GM12891 (cell line): Measurements from ENCODE around the gene ATP13A4.

Experiments
- DNase-seq: peaks from one replicate; pipeline ENCODE4 v3.0.0; 2011; ENCODE audit warnings: low spot score; ENCODE audit not compliant: insufficient read length
- FAIRE-seq: peaks from 2 replicates; lab custom pipeline; 2011; peaks lifted over from hg19 to GRCh38; lab: Jason Lieb, UNC
- PAX5 ChIP-seq: IDR thresholded peaks from 2 replicates; pipeline ENCODE4 v1.6.1; 2011; ENCODE audit warnings: low read length, moderate library complexity, mild to moderate bottlenecking; ENCODE audit not compliant: insufficient read depth, severe bottlenecking
- POLR2A ChIP-seq: IDR thresholded peaks from 2 replicates; pipeline ENCODE4 v1.6.1; 2011; ENCODE audit warnings: low read depth, low read length, control low read depth
- POLR2AphosphoS5 ChIP-seq: IDR thresholded peaks from 2 replicates; pipeline ENCODE4 v1.6.1; 2011; ENCODE audit warnings: low read depth, low read length, control low read depth
- POU2F2 ChIP-seq: IDR thresholded peaks from 2 replicates; pipeline ENCODE4 v1.6.1; 2011; ENCODE audit warnings: low read depth, mild to moderate bottlenecking, control low read depth, low read length, moderate library complexity
- SPI1 ChIP-seq: IDR thresholded peaks from 2 replicates; pipeline ENCODE4 v1.6.1; 2011; ENCODE audit warnings: low read depth, low read length, control low read depth
- TAF1 ChIP-seq: IDR thresholded peaks from 2 replicates; pipeline ENCODE4 v1.6.1; 2011; ENCODE audit warnings: low read depth, low read length, control low read depth

Gene ATP13A4

GRCh38 chr3:193506921-193507320 is 47.8 kb downstream of the ATP13A4 start:
- FAIRE-seq (no peak), DNase-seq (no peak)
- TF ChIP-seq TAF1 = no peak
- no peak for TF ChIP-seq SPI1
- no peak for TF ChIP-seq POLR2A
- TF ChIP-seq POU2F2 = no peak
- TF ChIP-seq POLR2AphosphoS5 = no peak
- TF ChIP-seq PAX5 = no peak

DNA sequence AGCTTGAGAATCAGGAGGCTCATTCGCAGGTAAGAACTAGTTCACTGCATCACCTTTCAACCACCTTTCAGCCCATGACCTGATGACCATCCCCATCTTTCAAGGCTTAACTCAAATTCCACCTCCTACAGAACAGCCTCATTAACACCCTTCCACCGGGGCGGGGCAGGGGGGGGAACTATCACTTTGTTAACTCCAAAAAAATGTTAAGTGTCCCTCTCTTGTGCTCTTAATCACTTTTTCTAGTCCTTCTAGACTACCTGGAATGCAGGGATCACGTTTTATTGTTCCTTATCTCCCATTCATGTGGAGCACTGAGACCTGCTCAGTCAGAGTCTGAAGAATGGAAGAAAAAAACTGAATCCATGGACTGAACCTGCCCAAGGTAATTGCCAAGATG is 51.8 kb downstream of the ATP13A4 start:
- no peak for FAIRE-seq
- no peak for DNase-seq
- no peak for TF ChIP-seq PAX5

DNA sequence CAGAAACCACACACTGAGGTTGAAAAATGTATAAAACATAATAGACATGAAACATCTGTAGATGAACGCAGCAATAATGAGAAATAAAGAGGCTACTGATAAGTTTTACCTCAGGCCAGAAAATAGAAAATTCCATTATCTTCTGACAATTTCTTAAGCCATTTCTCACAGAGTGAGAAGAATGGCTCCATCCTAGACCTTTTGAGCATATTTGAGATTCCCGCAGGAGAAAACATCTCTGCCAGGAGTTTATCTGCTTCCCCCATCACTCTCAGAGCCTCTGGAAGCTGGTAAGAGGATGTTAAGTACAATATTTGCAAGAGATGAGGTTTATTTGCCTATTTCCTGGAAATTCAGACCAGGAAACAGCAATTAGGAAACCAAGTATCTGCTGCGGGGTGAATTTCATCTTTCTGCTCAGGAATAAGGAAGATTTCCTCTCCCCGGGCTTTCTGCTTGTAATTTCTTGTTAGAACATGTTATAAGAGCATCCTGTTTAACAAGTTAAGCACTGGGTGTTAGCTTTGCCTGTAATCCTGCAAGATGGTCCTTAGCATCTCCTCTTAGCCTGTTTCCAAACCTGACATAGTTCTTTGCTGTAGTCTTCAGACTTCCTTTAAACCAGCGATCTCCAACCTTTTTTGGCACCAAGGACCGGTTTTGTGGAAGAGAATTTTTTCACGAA is 54.8 kb downstream of the ATP13A4 start:
- TF ChIP-seq POU2F2 (no peak), POLR2AphosphoS5 (no peak), POLR2A (no peak), SPI1 (no peak), TAF1 (no peak), PAX5 (no peak)

GRCh38 chr3:193499136-193499770 is 55.4 kb downstream of the ATP13A4 start:
- TF ChIP-seq SPI1 = no peak
- TF ChIP-seq TAF1 = no peak
- TF ChIP-seq POU2F2 = no peak
- TF ChIP-seq PAX5 = no peak
- TF ChIP-seq POLR2A = no peak
- TF ChIP-seq POLR2AphosphoS5 = no peak
- DNase-seq = no peak
- FAIRE-seq = no peak

More for the DNA sequence above, 54.8 kb downstream of the ATP13A4 start:
- no peak for FAIRE-seq
- no peak for DNase-seq

- TF ChIP-seq PAX5 = no peak
- DNase-seq (no peak), FAIRE-seq (no peak)
Observed at GRCh38 chr3:193498215-193498614, 56.5 kb downstream of the ATP13A4 start.

- TF ChIP-seq POU2F2 (no peak), TAF1 (no peak), SPI1 (no peak), PAX5 (no peak), POLR2AphosphoS5 (no peak), POLR2A (no peak)
- no peak for FAIRE-seq
- DNase-seq = no peak
Observed at GRCh38 chr3:193496658-193497057, 58.0 kb downstream of the ATP13A4 start.

GRCh38 chr3:193491026-193491425 is 63.7 kb downstream of the ATP13A4 start:
- FAIRE-seq (no peak), DNase-seq (no peak)
- TF ChIP-seq TAF1 (no peak), PAX5 (no peak), SPI1 (no peak), POU2F2 (no peak), POLR2A (no peak), POLR2AphosphoS5 (no peak)

GRCh38 chr3:193490580-193490979 is 64.1 kb downstream of the ATP13A4 start:
- FAIRE-seq (no peak), DNase-seq (no peak)
- no peak for TF ChIP-seq POU2F2
- no peak for TF ChIP-seq POLR2AphosphoS5
- TF ChIP-seq PAX5 = no peak
- no peak for TF ChIP-seq TAF1
- TF ChIP-seq POLR2A = no peak
- no peak for TF ChIP-seq SPI1

DNA sequence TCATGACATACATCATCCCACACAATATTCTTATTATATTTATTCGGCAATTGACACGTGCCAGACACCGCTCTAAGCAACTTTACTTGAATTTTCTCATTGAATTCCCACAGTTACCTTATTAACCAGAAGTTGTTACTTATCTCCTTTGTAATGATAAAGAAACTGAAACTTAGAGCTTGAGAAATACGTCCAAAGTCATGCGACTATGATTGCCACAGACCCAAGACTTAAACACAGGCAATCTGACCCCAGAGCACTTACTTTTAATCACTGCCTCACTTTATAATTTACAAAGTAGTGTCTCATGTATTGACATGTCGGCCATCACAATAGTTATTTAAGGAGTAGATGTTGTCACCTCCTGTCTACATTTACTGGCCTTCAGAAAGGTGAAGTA is 64.7 kb downstream of the ATP13A4 start:
- DNase-seq (no peak), FAIRE-seq (no peak)
- TF ChIP-seq POLR2A (no peak), POLR2AphosphoS5 (no peak), PAX5 (no peak), POU2F2 (no peak), SPI1 (no peak)

DNA sequence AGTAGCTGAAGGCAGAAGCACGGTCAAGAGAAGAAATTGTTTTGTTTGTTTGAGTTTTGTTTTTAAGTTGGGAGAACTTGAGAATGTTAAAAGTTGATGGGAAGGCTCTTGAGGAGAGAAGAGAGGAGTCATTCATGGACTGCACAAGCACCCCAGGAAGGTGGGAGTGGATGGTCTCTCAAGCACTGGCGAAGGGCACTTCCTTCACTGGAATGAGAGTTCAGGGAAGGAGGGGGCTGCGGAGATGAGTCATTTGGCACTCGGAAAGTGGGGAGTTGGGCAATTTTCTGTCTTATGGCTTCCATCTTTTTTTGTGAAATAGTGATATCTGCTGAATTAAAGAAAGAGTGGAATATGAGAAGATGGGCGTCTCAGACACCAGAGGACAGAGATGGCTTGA is 66.0 kb downstream of the ATP13A4 start:
- TF ChIP-seq SPI1 (no peak), PAX5 (no peak)
- FAIRE-seq (no peak), DNase-seq (no peak)
